Suprapubic skin (tissue), 3 donors: ENCODE data around the gene AGAP1.

Source experiments
- CTCF ChIP-seq, 2 donors: fragments of 200-600 bp in 1 of 2; fragments of 450-650 bp in 1 of 2; sonication (generic) in 1 of 2; IDR thresholded peaks; one replicate each; pipeline ENCODE4 v1.5.1; 2016 to 2019; ENCODE audit warnings: antibody characterized with exemption in 2 of 2, mild to moderate bottlenecking in 1 of 2, moderate library complexity in 1 of 2
- POLR2AphosphoS5 ChIP-seq, 3 donors: sonication (generic); formaldehyde crosslinking; IDR thresholded peaks; one replicate each; pipeline ENCODE4 v1.6.1; 2017; ENCODE audit warnings: antibody characterized with exemption in 3 of 3

- TF ChIP-seq CTCF (IDR thresholded peaks at IDR 0.05): no peak
- no peak for TF ChIP-seq POLR2AphosphoS5 (IDR thresholded peaks at IDR 0.05)
These were observed 619.6 kb downstream of the AGAP1 start for GRCh38 chr2:236113425-236113824.
